ENCODE results near the gene LRRC23. TPM values are rescaled to one million over a fixed set of nuclear protein-coding genes. Genes with fewer than 3 reads are reported as not detected.
"Not testable (repeated sequence)": the region's sequence is repeated elsewhere in the genome, so short reads cannot be mapped to it uniquely, and the experiment has no call there.

The LRRC23 gene
- 10 to 100 TPM; 13.5 to 25.5 TPM for total RNA-seq
- polyA plus RNA-seq (ENCODE audit: insufficient read length in 2 of 2): 10 to 100 TPM; 25.1 to 25.3 TPM
- long read RNA-seq, donor 1, partial matches to known transcripts: 0 of 3 reads
- long read RNA-seq, donor 1, other reads (novel, unspliced or antisense): 0 of 3 reads
- long read RNA-seq, donor 2: 0 reads
- long read RNA-seq, donor 3: 0 reads
- long read RNA-seq, donor 4, partial matches to known transcripts: 0 of 1 reads
- long read RNA-seq, donor 4, other reads (novel, unspliced or antisense): 0 of 1 reads

GRCh38 chr12:6904280-6905276, at the start of gene LRRC23:
LRRC23 (plus strand) TSS chr12:6904822; CDS start chr12:6905634, 812 bp downstream.
- peak within 1 kb of the TSS; percentile 82 for H3K4me3 ChIP-seq (ENCODE audit: low read depth, low read length)
- WGBS (ENCODE audit: insufficient coverage): under 1% methylated on average over 29 of the region's 34 CpGs
- peaks cover 16% of the 10 kb centered on the region for H3K4me1 ChIP-seq (ENCODE audit: control insufficient read depth, insufficient read depth, low read length)
- no peaks in the 10 kb centered on the region for H3K27me3 ChIP-seq (ENCODE audit: control insufficient read depth, insufficient read depth, low read length)
- peak within 1 kb of the TSS; percentile 89 for H3K27ac ChIP-seq (ENCODE audit: low read depth, low read length)
- H3K36me3 ChIP-seq (ENCODE audit: control insufficient read depth, insufficient read depth, low read length): peaks cover 5% of the 10 kb centered on the region
- peak; percentile 93 to 100 (median 98) for DNase-seq (ENCODE audit: low read depth in 4 of 6, low spot score in 6 of 6)
- H3K9me3 ChIP-seq (ENCODE audit: control insufficient read depth, insufficient read depth, low read length): no peaks in the 10 kb centered on the region

GRCh38 chr12:6855322-6855721, 49.3 kb upstream of the LRRC23 start:
- Histone ChIP-seq H3K27me3 (ENCODE audit: control insufficient read depth, insufficient read depth, low read length) (no peaks in the 10 kb centered on the region), H3K4me3 (ENCODE audit: low read depth, low read length) (no peak overlapping the region), H3K9me3 (ENCODE audit: control insufficient read depth, insufficient read depth, low read length) (no peaks in the 10 kb centered on the region), H3K4me1 (ENCODE audit: control insufficient read depth, insufficient read depth, low read length) (peaks cover 24% of the 10 kb centered on the region), H3K27ac (ENCODE audit: low read depth, low read length) (no peak overlapping the region), H3K36me3 (ENCODE audit: control insufficient read depth, insufficient read depth, low read length) (peaks cover 53% of the 10 kb centered on the region)
- DNase-seq (ENCODE audit: low read depth in 4 of 6, low spot score in 6 of 6): no peak
- WGBS (ENCODE audit: insufficient coverage): 93% methylated on average over 14 of the region's 14 CpGs

GRCh38 chr12:6858799-6859198, 45.8 kb upstream of the LRRC23 start:
- no CpG with 5 or more reads among the region's 2 CpGs for WGBS (ENCODE audit: insufficient coverage)
- peaks cover 81% of the 10 kb centered on the region for H3K36me3 ChIP-seq (ENCODE audit: control insufficient read depth, insufficient read depth, low read length)
- H3K9me3 ChIP-seq (ENCODE audit: control insufficient read depth, insufficient read depth, low read length): no peaks in the 10 kb centered on the region
- H3K27ac ChIP-seq (ENCODE audit: low read depth, low read length): no peak overlapping the region
- peaks cover 6% of the 10 kb centered on the region for H3K4me1 ChIP-seq (ENCODE audit: control insufficient read depth, insufficient read depth, low read length)
- no peak overlapping the region for H3K4me3 ChIP-seq (ENCODE audit: low read depth, low read length)
- H3K27me3 ChIP-seq (ENCODE audit: control insufficient read depth, insufficient read depth, low read length): no peaks in the 10 kb centered on the region
- DNase-seq (ENCODE audit: low read depth in 4 of 6, low spot score in 6 of 6): no peak

- DNase-seq (ENCODE audit: low read depth in 4 of 6, low spot score in 6 of 6): no peak
- Histone ChIP-seq H3K4me3 (ENCODE audit: low read depth, low read length) (no peak overlapping the region), H3K9me3 (ENCODE audit: control insufficient read depth, insufficient read depth, low read length) (no peaks in the 10 kb centered on the region), H3K4me1 (ENCODE audit: control insufficient read depth, insufficient read depth, low read length) (no peaks in the 10 kb centered on the region), H3K36me3 (ENCODE audit: control insufficient read depth, insufficient read depth, low read length) (peaks cover 94% of the 10 kb centered on the region), H3K27me3 (ENCODE audit: control insufficient read depth, insufficient read depth, low read length) (no peaks in the 10 kb centered on the region), H3K27ac (ENCODE audit: low read depth, low read length) (no peak overlapping the region)
- WGBS (ENCODE audit: insufficient coverage): 94% methylated on average over 8 of the region's 9 CpGs
Observed at GRCh38 chr12:6860116-6860515, 44.5 kb upstream of the LRRC23 start.

GRCh38 chr12:6860942-6861341, 43.7 kb upstream of the LRRC23 start:
- Histone ChIP-seq H3K27me3 (ENCODE audit: control insufficient read depth, insufficient read depth, low read length) (no peaks in the 10 kb centered on the region), H3K4me1 (ENCODE audit: control insufficient read depth, insufficient read depth, low read length) (no peaks in the 10 kb centered on the region), H3K27ac (ENCODE audit: low read depth, low read length) (no peak overlapping the region), H3K9me3 (ENCODE audit: control insufficient read depth, insufficient read depth, low read length) (no peaks in the 10 kb centered on the region), H3K4me3 (ENCODE audit: low read depth, low read length) (no peak overlapping the region), H3K36me3 (ENCODE audit: control insufficient read depth, insufficient read depth, low read length) (peaks cover 94% of the 10 kb centered on the region)
- DNase-seq (ENCODE audit: low read depth in 4 of 6, low spot score in 6 of 6): no peak
- 97% methylated on average over 7 of the region's 7 CpGs for WGBS (ENCODE audit: insufficient coverage)

GRCh38 chr12:6861391-6861790, 43.2 kb upstream of the LRRC23 start:
- Histone ChIP-seq H3K4me1 (ENCODE audit: control insufficient read depth, insufficient read depth, low read length) (no peaks in the 10 kb centered on the region), H3K27me3 (ENCODE audit: control insufficient read depth, insufficient read depth, low read length) (no peaks in the 10 kb centered on the region), H3K27ac (ENCODE audit: low read depth, low read length) (no peak overlapping the region), H3K36me3 (ENCODE audit: control insufficient read depth, insufficient read depth, low read length) (peaks cover 94% of the 10 kb centered on the region), H3K9me3 (ENCODE audit: control insufficient read depth, insufficient read depth, low read length) (no peaks in the 10 kb centered on the region), H3K4me3 (ENCODE audit: low read depth, low read length) (no peak overlapping the region)
- no peak for DNase-seq (ENCODE audit: low read depth in 4 of 6, low spot score in 6 of 6)
- WGBS (ENCODE audit: insufficient coverage): 96% methylated on average over 8 of the region's 9 CpGs

GRCh38 chr12:6863033-6863432, 41.6 kb upstream of the LRRC23 start:
- Histone ChIP-seq H3K4me3 (ENCODE audit: low read depth, low read length) (no peak overlapping the region), H3K27ac (ENCODE audit: low read depth, low read length) (no peak overlapping the region), H3K9me3 (ENCODE audit: control insufficient read depth, insufficient read depth, low read length) (no peaks in the 10 kb centered on the region), H3K4me1 (ENCODE audit: control insufficient read depth, insufficient read depth, low read length) (peaks cover 6% of the 10 kb centered on the region), H3K36me3 (ENCODE audit: control insufficient read depth, insufficient read depth, low read length) (peaks cover 82% of the 10 kb centered on the region), H3K27me3 (ENCODE audit: control insufficient read depth, insufficient read depth, low read length) (no peaks in the 10 kb centered on the region)
- 87% methylated on average over 10 of the region's 11 CpGs for WGBS (ENCODE audit: insufficient coverage)
- DNase-seq (ENCODE audit: low read depth in 4 of 6, low spot score in 6 of 6): no peak

- WGBS (ENCODE audit: insufficient coverage): 91% methylated on average over 11 of the region's 16 CpGs
- Histone ChIP-seq H3K4me1 (ENCODE audit: control insufficient read depth, insufficient read depth, low read length) (peaks cover 13% of the 10 kb centered on the region), H3K9me3 (ENCODE audit: control insufficient read depth, insufficient read depth, low read length) (no peaks in the 10 kb centered on the region), H3K4me3 (ENCODE audit: low read depth, low read length) (no peak overlapping the region), H3K27me3 (ENCODE audit: control insufficient read depth, insufficient read depth, low read length) (no peaks in the 10 kb centered on the region), H3K27ac (ENCODE audit: low read depth, low read length) (no peak overlapping the region), H3K36me3 (ENCODE audit: control insufficient read depth, insufficient read depth, low read length) (peaks cover 75% of the 10 kb centered on the region)
- DNase-seq (ENCODE audit: low read depth in 4 of 6, low spot score in 6 of 6): no peak
Observed at GRCh38 chr12:6863586-6864321, 40.9 kb upstream of the LRRC23 start.

- not testable (repeated sequence) for H3K9me3 ChIP-seq (ENCODE audit: control insufficient read depth, insufficient read depth, low read length); H3K4me3 ChIP-seq (ENCODE audit: low read depth, low read length); H3K27ac ChIP-seq (ENCODE audit: low read depth, low read length); H3K27me3 ChIP-seq (ENCODE audit: control insufficient read depth, insufficient read depth, low read length); DNase-seq (ENCODE audit: low read depth in 4 of 6, low spot score in 6 of 6)
- Histone ChIP-seq H3K36me3 (ENCODE audit: control insufficient read depth, insufficient read depth, low read length) (peaks cover 71% of the 10 kb centered on the region), H3K4me1 (ENCODE audit: control insufficient read depth, insufficient read depth, low read length) (peaks cover 25% of the 10 kb centered on the region)
- 100% methylated on average over 2 of the region's 5 CpGs for WGBS (ENCODE audit: insufficient coverage)
Observed at GRCh38 chr12:6865307-6865706, 39.3 kb upstream of the LRRC23 start.

All from spinal cord (tissue), 10 donors.